Aorta (tissue), 5 donors: ENCODE data around the gene SIPA1L3. TPM values are rescaled to one million over a fixed set of nuclear protein-coding genes. Genes with fewer than 3 reads are reported as not detected.

ENCODE experiments used
- ATAC-seq: fragments of 200-7000 bp; cut with Tn5 transposase; one replicate; pipeline ENCODE4 v1.9.1; 2022; ENCODE audit warnings: moderate library complexity; ENCODE audit not compliant: low FRiP score
- DNase-seq, 2 donors: peaks; one replicate each; pipeline ENCODE4 v3.0.0-alpha.2; 2020
- H3K27ac ChIP-seq, 2 donors: one replicate each; pipeline ENCODE4 v1.5.1; 2013; ENCODE audit warnings: low read length in 2 of 2, mild to moderate bottlenecking in 2 of 2, moderate library complexity in 2 of 2, control low read depth in 1 of 2, inconsistent platforms in 1 of 2, low read depth in 1 of 2
- H3K27me3 ChIP-seq, 2 donors: one replicate each; pipeline ENCODE4 v1.6.1; 2013; ENCODE audit warnings: control low read depth in 1 of 2, low read length in 1 of 2, mild to moderate bottlenecking in 1 of 2, moderate library complexity in 1 of 2; ENCODE audit not compliant: insufficient read depth in 2 of 2, control insufficient read depth in 1 of 2
- H3K36me3 ChIP-seq, 2 donors: one replicate each; pipeline ENCODE4 v1.6.1; 2013; ENCODE audit warnings: control low read depth in 1 of 2, low read length in 1 of 2, mild to moderate bottlenecking in 1 of 2; ENCODE audit not compliant: insufficient read depth in 2 of 2, control insufficient read depth in 1 of 2
- H3K4me1 ChIP-seq, 2 donors: one replicate each; pipeline ENCODE4 v1.6.1; 2013; ENCODE audit warnings: low read length in 2 of 2, control low read depth in 1 of 2, mild to moderate bottlenecking in 1 of 2, moderate library complexity in 1 of 2; ENCODE audit not compliant: insufficient read depth in 2 of 2, control insufficient read depth in 1 of 2
- H3K4me3 ChIP-seq, 2 donors: one replicate each; pipeline ENCODE4 v1.5.1; 2013; ENCODE audit warnings: low read length in 2 of 2, control low read depth in 1 of 2, mild to moderate bottlenecking in 1 of 2
- H3K9me3 ChIP-seq: one replicate; pipeline ENCODE4 v1.6.1; 2013; ENCODE audit warnings: mild to moderate bottlenecking, low read length; ENCODE audit not compliant: control insufficient read depth
- WGBS, 2 donors: extraction: QIAGEN DNeasy Blood & Tissue Kit; methylation state at CpG; one replicate each; pipeline ENCODE4 v1.1.7; 2013; 5-methylcytosine and 5-hydroxymethylcytosine counted together
- intact Hi-C, 2 donors: fragments of 100-400 bp; cut with DNase I; formaldehyde crosslinking; loops; one replicate each; pipeline versions ENCODE4 v1.14.2 to v1.15.0; 2022
- polyA plus RNA-seq, 2 donors: library from polyadenylated mRNA; stranded (reverse); fragments of 200-250 nt; gene quantifications; one replicate each; pipeline ENCODE4 v1.2.3, GENCODE V29; 2013
- total RNA-seq, 2 donors: library from RNA; stranded (reverse); fragmentation: NEBNext Ultra II Directional; extraction: Animal tissue kit (Norgen Biotek cat#: 25700); gene quantifications; one replicate each; pipeline ENCODE4 v1.2.1, GENCODE V29; 2021
- donor health status: healthy with polysubstance abuse.
- donor health status: Bipolar disorder and iron deficiency.
- donor health status: DM: no; HTN: no; CAD: no.
- donor health status: DM: no; HTN: no; CAD: no.
- donor health status: DM: yes; HTN: yes; CAD: no.

SIPA1L3 gene
- total and polyA plus RNA-seq, 4 donors, result 1.3 to 20.9 (median 11.2) TPM

DNA sequence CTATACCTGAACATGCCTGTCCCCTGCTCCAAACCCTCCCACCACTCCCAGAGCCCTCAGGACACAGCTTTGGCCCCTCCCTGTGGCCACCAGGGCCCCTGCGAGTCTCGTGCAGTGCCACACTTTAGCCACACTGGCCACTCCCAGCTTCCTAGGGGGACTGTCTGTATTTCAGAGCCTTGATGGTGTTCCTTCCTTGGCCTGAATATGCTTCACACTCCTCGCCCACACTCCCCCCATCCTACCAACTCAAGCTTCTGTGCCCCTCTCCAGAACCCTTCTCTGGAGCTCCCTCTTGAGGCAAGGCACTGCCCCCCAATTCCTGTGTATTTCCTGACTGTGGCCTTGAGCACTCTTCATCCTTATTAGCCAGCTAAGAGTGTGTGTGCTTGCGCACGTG lies 236.8 kb downstream of the SIPA1L3 start:
- H3K4me1 ChIP-seq, result no peaks in the 10 kb centered on the region
- H3K9me3 ChIP-seq, result no peaks in the 10 kb centered on the region
- ATAC-seq (no peak), DNase-seq (no peak)
- no peak overlapping the region for H3K4me3 ChIP-seq
- no peaks in the 10 kb centered on the region for H3K27me3 ChIP-seq
- H3K36me3 ChIP-seq, result peaks cover 0 to 2% of the 10 kb centered on the region in 2 donors
- no peak overlapping the region for H3K27ac ChIP-seq
- intact Hi-C loops, result loop anchor here (5.0 to 10.0 kb wide), 3 partner anchors 81 to 193 kb away; partner anchors contain the start of genes CATSPERG (in 1 of the 2) and DPF1 (in 1 of the 2)
- 82 to 85% methylated on average over 5 of the region's 5 CpGs for WGBS, 2 donors

DNA sequence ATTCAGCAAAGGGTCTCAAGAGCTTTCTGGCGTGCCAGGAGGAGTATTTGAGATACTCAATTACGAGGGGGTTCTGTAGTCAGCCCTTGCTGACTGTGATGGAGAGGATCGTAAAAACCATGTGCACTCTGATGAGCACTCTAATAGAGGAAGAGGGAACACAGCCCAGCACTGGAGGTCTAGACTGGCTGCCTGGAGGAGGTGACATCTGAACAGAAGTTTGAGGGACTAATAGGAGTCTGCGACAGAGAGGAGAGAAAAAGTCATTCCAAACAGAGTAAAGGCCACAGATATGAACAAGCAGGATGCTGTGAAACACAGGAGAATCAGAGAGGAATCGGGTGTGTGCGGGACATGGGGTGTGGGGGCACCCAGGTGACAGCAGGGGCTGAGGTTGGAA lies 237.7 kb downstream of the SIPA1L3 start:
- no peak overlapping the region for H3K4me3 ChIP-seq
- no peak for DNase-seq
- no peaks in the 10 kb centered on the region for H3K4me1 ChIP-seq
- intact Hi-C loops, result loop anchor here (5.0 to 10.0 kb wide), 3 partner anchors 80 to 193 kb away; partner anchors contain the start of genes CATSPERG (in 1 of the 2) and DPF1 (in 1 of the 2)
- H3K27me3 ChIP-seq, result no peaks in the 10 kb centered on the region
- ATAC-seq, result no peak
- no peak overlapping the region for H3K27ac ChIP-seq
- H3K9me3 ChIP-seq, result no peaks in the 10 kb centered on the region
- peaks cover 0 to 2% of the 10 kb centered on the region in 2 donors for H3K36me3 ChIP-seq
- 94 to 96% methylated on average over 6 of the region's 6 CpGs for WGBS, 2 donors

DNA sequence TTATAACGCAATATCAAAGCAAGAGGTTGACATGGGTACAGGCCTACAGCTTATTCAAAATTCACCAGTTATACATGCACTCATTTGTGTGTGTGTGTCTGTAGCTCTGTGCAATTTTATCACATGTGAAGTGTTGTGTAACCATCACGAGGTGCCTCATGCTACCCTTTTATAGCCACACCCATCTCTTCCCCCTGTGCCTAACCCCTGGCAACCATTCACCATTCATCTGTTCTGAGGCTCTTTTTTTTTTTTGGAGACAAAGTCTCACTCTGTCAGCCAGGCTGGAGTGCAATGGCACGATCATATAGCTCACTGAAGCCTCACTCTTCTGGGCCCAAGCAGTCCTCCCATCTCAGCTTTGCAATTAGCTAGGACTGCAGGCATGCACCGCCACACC lies 238.6 kb downstream of the SIPA1L3 start:
- 81 to 85% methylated on average over 4 of the region's 4 CpGs for WGBS, 2 donors
- ATAC-seq (no peak), DNase-seq (no peak)
- Histone ChIP-seq H3K9me3 (no peaks in the 10 kb centered on the region), H3K4me3 (no peak overlapping the region), H3K4me1 (no peaks in the 10 kb centered on the region), H3K27ac (no peak overlapping the region), H3K36me3 (peaks cover 0 to 2% of the 10 kb centered on the region in 2 donors), H3K27me3 (no peaks in the 10 kb centered on the region)
- intact Hi-C loops, result loop anchor here in 1 of 2 donors (10.0 kb wide), 1 partner anchor 79 kb away; the partner anchor contains the start of gene DPF1

DNA sequence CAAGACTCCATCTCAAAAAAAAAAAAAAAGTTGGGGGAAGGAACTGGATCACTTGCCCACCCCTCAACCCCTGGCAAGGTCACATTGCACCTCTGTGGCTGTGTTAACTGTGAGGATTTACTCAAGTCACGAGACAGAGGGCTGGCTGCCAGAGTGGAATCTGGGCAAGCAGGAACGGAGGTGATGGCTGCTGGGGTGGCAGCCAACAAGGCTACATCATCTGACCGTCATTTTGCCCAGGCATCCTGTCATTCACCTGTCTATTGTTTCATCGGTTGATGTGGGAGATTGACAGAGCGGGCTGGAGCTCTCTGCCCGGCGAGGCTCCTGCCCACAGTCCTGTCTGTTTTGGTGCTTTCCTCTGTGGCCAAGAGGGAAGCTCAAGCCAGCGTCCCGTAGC lies 241.3 kb downstream of the SIPA1L3 start:
- Histone ChIP-seq H3K4me1 (no peaks in the 10 kb centered on the region), H3K27me3 (no peaks in the 10 kb centered on the region), H3K27ac (no peak overlapping the region), H3K9me3 (no peaks in the 10 kb centered on the region), H3K4me3 (no peak overlapping the region), H3K36me3 (peaks cover 0 to 2% of the 10 kb centered on the region in 2 donors)
- intact Hi-C loops, result loop anchor here in 1 of 2 donors (10.0 kb wide), 1 partner anchor 76 kb away; the partner anchor contains the start of gene DPF1
- no peak for DNase-seq
- ATAC-seq, result no peak
- WGBS, 2 donors, result 69 to 83% methylated on average over 9 of the region's 9 CpGs

DNA sequence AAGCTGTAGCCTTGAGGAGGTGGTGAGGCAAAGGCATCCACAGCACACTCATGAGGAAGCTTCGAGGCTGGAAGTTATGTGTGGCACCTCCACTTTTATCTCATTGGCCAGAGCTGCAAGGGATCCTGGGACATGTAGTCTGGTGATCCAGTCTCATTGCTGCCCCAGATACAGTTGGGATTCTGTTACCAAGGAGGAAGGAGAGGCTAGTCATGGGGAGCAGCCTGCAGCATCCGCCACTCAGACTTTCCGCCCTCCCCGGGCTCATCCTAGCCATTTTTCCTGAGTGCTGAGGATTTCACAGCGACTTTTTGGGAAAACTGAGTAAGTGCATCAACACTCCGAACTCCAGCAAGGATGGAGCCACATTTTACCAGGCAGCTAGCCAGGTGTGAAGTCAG lies 242.7 kb downstream of the SIPA1L3 start:
- no peak for ATAC-seq
- H3K4me1 ChIP-seq, result no peaks in the 10 kb centered on the region
- H3K27ac ChIP-seq, result no peak overlapping the region
- H3K4me3 ChIP-seq, result no peak overlapping the region
- intact Hi-C loops, result loop anchor here in 1 of 2 donors (10.0 kb wide), 1 partner anchor 75 kb away; the partner anchor contains the start of gene DPF1
- no peaks in the 10 kb centered on the region for H3K27me3 ChIP-seq
- H3K36me3 ChIP-seq, result no peaks in the 10 kb centered on the region
- DNase-seq, result no peak
- WGBS, 2 donors, result 50 to 58% methylated on average over 6 of the region's 6 CpGs
- H3K9me3 ChIP-seq, result no peaks in the 10 kb centered on the region

DNA sequence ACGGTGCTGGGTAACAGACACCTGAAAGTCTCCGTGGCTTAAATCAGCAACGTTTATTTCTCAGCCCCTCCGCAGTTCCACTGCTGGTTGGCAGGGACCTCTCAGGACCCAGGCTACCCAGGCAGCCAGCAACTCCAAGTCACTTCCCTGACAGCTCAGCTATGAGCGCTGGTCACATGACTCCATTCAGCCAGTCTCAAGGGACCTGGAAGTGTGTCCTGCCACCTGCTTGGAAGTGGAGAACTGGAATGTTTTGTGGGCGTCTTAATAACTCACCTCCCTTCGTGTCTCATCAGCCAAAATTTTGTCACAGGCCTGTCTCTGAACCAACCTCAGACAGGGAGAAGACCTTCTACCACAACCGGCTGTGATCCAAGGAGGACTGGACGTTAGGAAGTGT lies 244.2 kb downstream of the SIPA1L3 start:
- Histone ChIP-seq H3K27me3 (no peaks in the 10 kb centered on the region), H3K4me3 (no peak overlapping the region), H3K36me3 (no peaks in the 10 kb centered on the region), H3K27ac (no peak overlapping the region), H3K4me1 (no peaks in the 10 kb centered on the region), H3K9me3 (no peaks in the 10 kb centered on the region)
- ATAC-seq (no peak), DNase-seq (no peak)
- 91 to 93% methylated on average over 9 of the region's 9 CpGs for WGBS, 2 donors
- intact Hi-C loops, result no loop called here

DNA sequence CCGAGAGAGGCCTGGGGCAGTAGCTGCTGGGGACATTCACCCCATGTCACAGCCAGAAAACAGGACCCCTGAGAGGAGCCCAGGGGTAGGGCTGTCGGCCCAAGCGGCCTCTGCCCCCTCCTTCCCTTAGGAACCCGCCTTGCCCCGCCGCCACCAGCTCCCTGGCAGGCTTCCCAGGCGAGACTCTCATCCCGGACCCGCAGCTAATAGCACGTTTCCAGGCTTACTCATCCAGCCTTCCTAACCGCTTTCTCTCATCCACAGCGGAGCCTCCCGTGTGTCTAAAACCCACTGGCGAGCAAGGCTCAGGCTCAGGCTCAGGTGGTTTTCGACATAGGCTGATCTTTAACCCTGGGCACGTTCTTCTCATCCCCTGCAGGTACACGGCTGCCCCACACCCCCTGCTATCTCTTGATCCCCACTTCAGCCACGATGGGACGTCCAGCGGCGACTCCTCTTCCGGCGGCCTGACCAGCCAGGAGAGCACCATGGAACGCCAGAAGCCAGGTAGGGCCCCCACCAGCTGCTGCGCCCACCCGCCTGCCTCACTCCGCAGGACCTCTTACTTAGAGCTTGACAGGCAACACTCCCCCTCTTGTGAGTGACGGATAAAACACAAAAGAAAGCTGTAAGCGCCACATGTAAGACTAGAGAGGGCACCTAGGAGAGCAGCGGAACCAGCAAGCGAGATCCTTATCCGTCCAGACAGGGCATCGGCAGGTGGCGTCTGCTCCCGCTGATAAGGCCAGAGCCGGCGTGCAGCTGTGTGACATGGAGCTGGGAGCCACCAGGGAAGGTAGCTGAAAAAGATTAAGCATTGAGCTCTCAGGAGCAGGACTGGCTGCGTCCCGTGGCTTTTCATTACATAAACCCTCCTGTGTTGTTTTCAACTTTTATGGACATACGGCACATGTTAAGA lies 245.7 kb downstream of the SIPA1L3 start:
- no peaks in the 10 kb centered on the region for H3K27me3 ChIP-seq
- H3K4me1 ChIP-seq, result no peaks in the 10 kb centered on the region
- no peak overlapping the region for H3K4me3 ChIP-seq
- no peak for DNase-seq
- no peaks in the 10 kb centered on the region for H3K9me3 ChIP-seq
- ATAC-seq, result no peak
- intact Hi-C loops, result no loop called here
- H3K27ac ChIP-seq, result no peak overlapping the region
- WGBS, 2 donors, result 91 to 92% methylated on average over 40 of the region's 40 CpGs
- no peaks in the 10 kb centered on the region for H3K36me3 ChIP-seq

DNA sequence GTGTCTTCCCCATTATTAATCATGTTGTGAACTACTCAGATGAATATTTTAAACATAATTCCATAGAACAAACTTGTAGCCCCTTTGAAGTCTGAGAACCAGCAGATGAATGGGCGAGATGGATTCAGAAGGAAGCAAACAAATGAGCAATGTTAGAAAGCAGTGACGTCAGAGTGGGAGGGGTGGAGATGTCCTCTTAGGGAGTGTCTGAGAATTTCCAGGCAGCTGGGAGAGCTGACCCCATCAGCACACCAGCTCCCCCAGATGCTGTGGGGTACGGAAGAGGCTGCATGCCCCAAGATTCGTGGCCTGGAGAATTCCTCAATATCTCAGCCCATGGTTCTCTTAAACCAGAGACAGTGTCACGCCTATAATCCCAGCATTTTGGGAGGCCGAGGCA lies 248.4 kb downstream of the SIPA1L3 start:
- Histone ChIP-seq H3K4me1 (no peaks in the 10 kb centered on the region), H3K36me3 (no peaks in the 10 kb centered on the region), H3K27ac (no peak overlapping the region), H3K9me3 (no peaks in the 10 kb centered on the region), H3K4me3 (no peak overlapping the region), H3K27me3 (no peaks in the 10 kb centered on the region)
- intact Hi-C loops, result no loop called here
- ATAC-seq, result no peak
- no peak for DNase-seq
- WGBS, 2 donors, result 80 to 84% methylated on average over 6 of the region's 6 CpGs

DNA sequence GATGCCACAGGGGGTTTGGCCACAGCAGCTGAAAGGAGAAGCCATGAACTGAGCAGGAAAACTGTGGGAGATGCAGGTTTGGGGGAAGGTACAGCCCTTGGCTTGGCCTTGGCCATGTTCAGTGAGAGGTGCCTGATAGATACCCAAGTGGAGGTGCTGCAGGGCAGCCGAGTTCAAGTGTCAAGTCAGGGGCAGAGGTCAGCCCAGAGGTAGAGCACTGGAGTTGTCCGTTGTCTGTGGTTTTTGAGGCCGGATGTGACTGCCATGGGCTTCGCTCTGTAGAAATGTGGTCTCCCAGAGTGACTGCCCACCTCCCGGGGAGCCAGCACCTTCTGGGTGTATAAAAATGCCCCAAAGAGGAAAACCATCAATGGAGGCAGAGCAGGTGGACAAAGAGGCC lies 251.7 kb downstream of the SIPA1L3 start:
- DNase-seq (no peak), ATAC-seq (no peak)
- intact Hi-C loops, result no loop called here
- peaks cover 0 to 7% of the 10 kb centered on the region in 2 donors for H3K36me3 ChIP-seq
- H3K4me1 ChIP-seq, result no peaks in the 10 kb centered on the region
- WGBS, 2 donors, result 89 to 93% methylated on average over 5 of the region's 5 CpGs
- H3K9me3 ChIP-seq, result peaks cover 7% of the 10 kb centered on the region
- no peaks in the 10 kb centered on the region for H3K27me3 ChIP-seq
- H3K27ac ChIP-seq, result no peak overlapping the region
- H3K4me3 ChIP-seq, result no peak overlapping the region
